ENCODE results near the gene DLL4. TPM values are rescaled to one million over a fixed set of nuclear protein-coding genes. Genes with fewer than 3 reads are reported as not detected.

The DLL4 gene
- total RNA-seq, 4 donors from 2014 or later: 7.8 to 15.3 (median 12.3) TPM

- Histone ChIP-seq H3K4me3 (no peak overlapping the region), H3K4me1 (peaks cover 0 to 16% (median 0%) of the 10 kb centered on the region in 4 donors), H3K27ac (peak overlapping the region in 2 of 4 donors; percentile 26 to 49), H3K27me3 (no peaks in the 10 kb centered on the region), H3K9me3 (no peaks in the 10 kb centered on the region), H3K36me3 (no peaks in the 10 kb centered on the region)
- no peak for DNase-seq
- no peak for TF ChIP-seq POLR2A (IDR thresholded peaks at IDR 0.05)
- TF ChIP-seq, protein P1, sequence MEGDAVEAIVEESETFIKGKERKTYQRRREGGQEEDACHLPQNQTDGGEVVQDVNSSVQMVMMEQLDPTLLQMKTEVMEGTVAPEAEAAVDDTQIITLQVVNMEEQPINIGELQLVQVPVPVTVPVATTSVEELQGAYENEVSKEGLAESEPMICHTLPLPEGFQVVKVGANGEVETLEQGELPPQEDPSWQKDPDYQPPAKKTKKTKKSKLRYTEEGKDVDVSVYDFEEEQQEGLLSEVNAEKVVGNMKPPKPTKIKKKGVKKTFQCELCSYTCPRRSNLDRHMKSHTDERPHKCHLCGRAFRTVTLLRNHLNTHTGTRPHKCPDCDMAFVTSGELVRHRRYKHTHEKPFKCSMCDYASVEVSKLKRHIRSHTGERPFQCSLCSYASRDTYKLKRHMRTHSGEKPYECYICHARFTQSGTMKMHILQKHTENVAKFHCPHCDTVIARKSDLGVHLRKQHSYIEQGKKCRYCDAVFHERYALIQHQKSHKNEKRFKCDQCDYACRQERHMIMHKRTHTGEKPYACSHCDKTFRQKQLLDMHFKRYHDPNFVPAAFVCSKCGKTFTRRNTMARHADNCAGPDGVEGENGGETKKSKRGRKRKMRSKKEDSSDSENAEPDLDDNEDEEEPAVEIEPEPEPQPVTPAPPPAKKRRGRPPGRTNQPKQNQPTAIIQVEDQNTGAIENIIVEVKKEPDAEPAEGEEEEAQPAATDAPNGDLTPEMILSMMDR (IDR thresholded peaks at IDR 0.05): no peak
These were observed 10.9 kb upstream of the DLL4 start for GRCh38 chr15:40918146-40918798.

- Histone ChIP-seq H3K4me3 (no peak overlapping the region), H3K4me1 (peaks cover 0 to 22% (median 0%) of the 10 kb centered on the region in 4 donors), H3K36me3 (no peaks in the 10 kb centered on the region), H3K27me3 (no peaks in the 10 kb centered on the region), H3K27ac (peak overlapping the region in 2 of 4 donors; percentile 26 to 49), H3K9me3 (no peaks in the 10 kb centered on the region)
- DNase-seq: no peak
- TF ChIP-seq, protein P1 (IDR thresholded peaks at IDR 0.05): no peak
- TF ChIP-seq POLR2A (IDR thresholded peaks at IDR 0.05): no peak
These were observed 10.2 kb upstream of the DLL4 start for GRCh38 chr15:40918799-40919392.

DNA sequence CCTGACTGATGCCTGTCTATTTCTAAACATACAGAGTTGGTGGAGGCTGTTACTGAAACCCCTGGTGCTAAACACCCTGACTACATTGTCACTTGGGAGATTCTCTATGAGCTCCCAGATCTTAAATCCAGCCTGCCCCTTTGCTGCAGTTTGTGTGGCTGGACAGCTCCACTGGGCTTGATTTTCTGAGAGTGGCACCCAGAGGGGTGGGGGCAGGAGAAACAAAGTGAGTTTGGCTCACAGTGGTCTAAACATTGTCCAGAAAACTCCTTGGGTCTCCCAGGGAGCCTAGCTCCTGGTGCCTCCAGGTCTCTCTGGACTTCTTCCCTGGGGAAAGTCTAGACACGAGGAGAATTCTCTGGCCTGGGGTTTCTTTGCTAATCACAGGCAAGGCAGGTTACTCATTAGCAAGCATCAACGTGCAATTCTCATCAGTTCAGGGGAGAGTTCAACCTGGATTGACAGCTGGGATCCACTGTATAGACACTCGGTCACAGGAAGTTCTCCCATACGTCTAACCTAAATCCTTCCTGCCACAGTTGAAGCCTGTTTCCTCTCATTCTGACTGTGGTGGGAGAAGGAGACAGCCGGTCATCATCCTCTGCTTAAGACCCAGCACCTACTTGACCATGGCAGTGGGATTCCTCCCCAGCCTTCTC, 7.1 kb upstream of the DLL4 start:
- H3K9me3 ChIP-seq: no peaks in the 10 kb centered on the region
- peak overlapping the region in 3 of 4 donors; percentile 40 to 89 (median 69) for H3K27ac ChIP-seq
- DNase-seq: no peak
- peaks cover 6 to 41% (median 13%) of the 10 kb centered on the region in 4 donors for H3K4me1 ChIP-seq
- H3K36me3 ChIP-seq: no peaks in the 10 kb centered on the region
- TF ChIP-seq, protein P1 (IDR thresholded peaks at IDR 0.05): no peak
- TF ChIP-seq POLR2A (IDR thresholded peaks at IDR 0.05): no peak
- H3K27me3 ChIP-seq: no peaks in the 10 kb centered on the region
- H3K4me3 ChIP-seq: no peak overlapping the region

DNA sequence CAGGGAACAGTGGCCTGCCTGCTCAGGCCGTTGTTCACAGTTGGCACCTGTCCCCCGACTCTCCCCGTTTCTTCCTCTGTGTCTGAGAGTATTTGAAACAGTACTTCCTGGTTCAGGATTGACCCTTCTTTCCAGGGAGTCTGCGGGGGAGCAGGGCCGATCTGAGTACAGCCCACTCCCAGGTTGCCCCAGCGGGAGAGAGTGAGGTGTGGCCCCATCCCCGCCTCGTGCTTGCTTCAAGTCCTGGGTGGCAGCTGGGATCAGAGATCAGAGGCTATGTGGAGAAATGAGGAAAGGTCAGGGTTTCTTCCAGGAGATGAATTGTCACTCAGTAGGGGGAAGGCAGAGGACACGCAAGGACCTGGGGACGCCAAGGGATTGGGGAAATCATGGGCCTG, 6.5 kb upstream of the DLL4 start:
- peak in 1 of 3 donors; percentile 68 for DNase-seq
- TF ChIP-seq, protein P1 (IDR thresholded peaks at IDR 0.05): peak in 1 of 6 experiments; percentile 10
- TF ChIP-seq POLR2A (IDR thresholded peaks at IDR 0.05): peak in 1 of 2 donors; percentile 11
- no peaks in the 10 kb centered on the region for H3K9me3 ChIP-seq
- no peaks in the 10 kb centered on the region for H3K36me3 ChIP-seq
- H3K4me1 ChIP-seq: peaks cover 6 to 46% (median 18%) of the 10 kb centered on the region in 4 donors
- peak overlapping the region in 3 of 4 donors; percentile 40 to 89 (median 69) for H3K27ac ChIP-seq
- H3K27me3 ChIP-seq: no peaks in the 10 kb centered on the region
- no peak overlapping the region for H3K4me3 ChIP-seq

- H3K27me3 ChIP-seq: no peaks in the 10 kb centered on the region
- H3K36me3 ChIP-seq: no peaks in the 10 kb centered on the region
- peaks cover 10 to 56% (median 26%) of the 10 kb centered on the region in 4 donors for H3K4me1 ChIP-seq
- DNase-seq: no peak
- peak overlapping the region in 1 of 4 donors; percentile 69 for H3K27ac ChIP-seq
- no peaks in the 10 kb centered on the region for H3K9me3 ChIP-seq
- TF ChIP-seq, protein P1 (IDR thresholded peaks at IDR 0.05): no peak
- TF ChIP-seq POLR2A (IDR thresholded peaks at IDR 0.05): no peak
- H3K4me3 ChIP-seq: no peak overlapping the region
These were observed 5.6 kb upstream of the DLL4 start for GRCh38 chr15:40923551-40923950.

All from Peyer's patch (tissue), 4 donors.